ENCODE data around the gene SPSB1. TPM values are rescaled to one million over a fixed set of nuclear protein-coding genes. Genes with fewer than 3 reads are reported as not detected.
"Not testable (repeated sequence)": the region's sequence is repeated elsewhere in the genome, so short reads cannot be mapped to it uniquely, and the experiment has no call there.

SPSB1 gene
- total RNA-seq, 1 experiment from 2014 or later = 33.8 TPM

GRCh38 chr1:9297831-9298230 is 5.1 kb downstream of the SPSB1 start:
- intact Hi-C loops (cut with micrococcal nuclease; ENCODE audit: unreplicated experiment) = no loop called here
- Histone ChIP-seq H3K4me1 (replicated peaks; ENCODE audit: insufficient read depth) (peaks cover 61% of the 10 kb centered on the region), H3K9me3 (ENCODE audit: insufficient read depth, low read depth) (no peaks in the 10 kb centered on the region), H3K27ac (no peak overlapping the region), H3K4me3 (no peak overlapping the region), H4K20me1 (ENCODE audit: insufficient read depth) (no peaks in the 10 kb centered on the region), H3K4me2 (no peak overlapping the region), H3K36me3 (ENCODE audit: low read depth) (no peaks in the 10 kb centered on the region), H3K9me2 (ENCODE audit: insufficient read depth) (no peaks in the 10 kb centered on the region), H2AFZ (no peak overlapping the region), H3K79me2 (ENCODE audit: low read depth) (peaks cover 84% of the 10 kb centered on the region), H3F3A (ENCODE audit: insufficient read depth, low read depth) (peaks cover 21% of the 10 kb centered on the region), H3K27me3 (ENCODE audit: insufficient read depth, low read depth) (no peaks in the 10 kb centered on the region)
- POLR2A ChIA-PET (ENCODE audit: unreplicated experiment) = no interaction called here
- no peak for DNase-seq
- no TSS peak for BruUV-seq (replicated peaks)
- CTCF ChIA-PET = no interaction called here
- TF ChIP-seq EZH2 (IDR thresholded peaks at IDR 0.05; ENCODE audit: low read depth) (no peak), CTCF (conservative IDR thresholded peaks at IDR 0.05) (no peak)

GRCh38 chr1:9298282-9298681 is 5.6 kb downstream of the SPSB1 start:
- no peak for DNase-seq
- peaks cover 65% of the 10 kb centered on the region for H3K4me1 ChIP-seq (replicated peaks; ENCODE audit: insufficient read depth)
- CTCF ChIA-PET = no interaction called here
- no peaks in the 10 kb centered on the region for H3K36me3 ChIP-seq (ENCODE audit: low read depth)
- POLR2A ChIA-PET (ENCODE audit: unreplicated experiment) = no interaction called here
- no peaks in the 10 kb centered on the region for H3K27me3 ChIP-seq (ENCODE audit: insufficient read depth, low read depth)
- no peak overlapping the region for H3K4me3 ChIP-seq
- H3K4me2 ChIP-seq = no peak overlapping the region
- 0 out of 2 replicates have a peak overlapping the region, but pooled peaks have one; percentile 94 for H3K27ac ChIP-seq
- no peaks in the 10 kb centered on the region for H3K9me3 ChIP-seq (ENCODE audit: insufficient read depth, low read depth)
- intact Hi-C loops (cut with micrococcal nuclease; ENCODE audit: unreplicated experiment) = no loop called here
- H2AFZ ChIP-seq = no peak overlapping the region
- no TSS peak for BruUV-seq (replicated peaks)
- no peaks in the 10 kb centered on the region for H3K9me2 ChIP-seq (ENCODE audit: insufficient read depth)
- TF ChIP-seq CTCF (conservative IDR thresholded peaks at IDR 0.05) (no peak), EZH2 (IDR thresholded peaks at IDR 0.05; ENCODE audit: low read depth) (no peak)
- no peaks in the 10 kb centered on the region for H4K20me1 ChIP-seq (ENCODE audit: insufficient read depth)
- H3K79me2 ChIP-seq (ENCODE audit: low read depth) = peaks cover 88% of the 10 kb centered on the region
- peaks cover 24% of the 10 kb centered on the region for H3F3A ChIP-seq (ENCODE audit: insufficient read depth, low read depth)

GRCh38 chr1:9299571-9300541 is 7.2 kb downstream of the SPSB1 start:
- H3K9me2 ChIP-seq (ENCODE audit: insufficient read depth); intact Hi-C loops (cut with micrococcal nuclease; ENCODE audit: unreplicated experiment); H4K20me1 ChIP-seq (ENCODE audit: insufficient read depth); POLR2A ChIA-PET (ENCODE audit: unreplicated experiment); H3K27me3 ChIP-seq (ENCODE audit: insufficient read depth, low read depth); H3K36me3 ChIP-seq (ENCODE audit: low read depth); H3K9me3 ChIP-seq (ENCODE audit: insufficient read depth, low read depth); H3K4me3 ChIP-seq; H2AFZ ChIP-seq: not testable (repeated sequence)
- TSS peak; percentile 95 for BruUV-seq (replicated peaks)
- Histone ChIP-seq H3F3A (ENCODE audit: insufficient read depth, low read depth) (peaks cover 28% of the 10 kb centered on the region), H3K27ac (peak overlapping the region; percentile 94), H3K4me2 (peak overlapping the region; percentile 69), H3K4me1 (replicated peaks; ENCODE audit: insufficient read depth) (peaks cover 63% of the 10 kb centered on the region), H3K79me2 (ENCODE audit: low read depth) (peaks cover 91% of the 10 kb centered on the region)
- CTCF ChIA-PET = interaction anchor here (0.5 to 0.6 kb wide), 2 partner anchors 119 to 191 kb away, joined by 3 read pairs; no protein-coding TSS in a partner anchor
- DNase-seq = peak; percentile 88 to 89
